Measurements from ENCODE around the gene KIAA2012.
A peak's percentile ranks its signal among the peaks of the same experiment; 100 is the strongest.

Gene KIAA2012

DNA sequence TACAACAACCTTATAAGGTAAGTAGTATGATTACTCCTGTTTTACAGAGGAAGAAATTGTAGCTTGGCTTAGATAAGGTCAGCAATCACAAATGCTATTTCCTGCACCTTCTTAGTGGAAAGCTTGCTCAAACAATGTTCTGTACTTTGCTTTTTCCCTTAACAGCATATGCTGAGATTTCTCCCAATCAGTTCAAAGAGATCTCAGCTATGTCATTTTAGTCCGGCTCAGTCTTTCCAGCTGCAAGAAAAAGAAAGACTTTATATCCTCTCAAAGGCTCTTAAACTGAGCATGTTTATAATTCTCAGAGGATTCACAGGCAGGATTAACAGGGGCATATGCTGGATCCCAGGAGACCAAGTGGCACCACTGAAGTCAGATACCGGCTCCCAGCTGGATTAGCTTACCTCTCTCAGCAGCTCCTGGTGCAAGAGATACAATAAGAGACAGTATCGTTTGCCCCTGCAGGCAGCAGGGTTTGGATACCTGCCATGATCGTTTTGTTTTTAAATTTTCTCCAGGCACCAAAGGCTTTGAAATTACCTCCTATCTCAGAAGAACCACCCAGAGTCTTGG, 29.5 kb downstream of the KIAA2012 start:
- DNase-seq (ENCODE audit: extremely low spot score), result no peak
- TF ChIP-seq TARDBP (IDR thresholded peaks at IDR 0.05) (no peak), ELF4 (IDR thresholded peaks at IDR 0.05) (no peak), SUZ12 (IDR thresholded peaks at IDR 0.05) (no peak), FOXM1 (IDR thresholded peaks at IDR 0.05; ENCODE audit: borderline replicate concordance) (no peak), NFRKB (IDR thresholded peaks at IDR 0.05) (no peak), ARNT (IDR thresholded peaks at IDR 0.05) (no peak), L3MBTL2 (conservative IDR thresholded peaks at IDR 0.05) (no peak), FOXK2 (IDR thresholded peaks at IDR 0.05) (no peak)
- POLR2A ChIA-PET, result no interaction called here
- CTCF ChIA-PET, result interaction anchor here (0.6 to 1.3 kb wide), 5 partner anchors 9 to 242 kb away, joined by 3 read pairs; no protein-coding TSS in a partner anchor

DNA sequence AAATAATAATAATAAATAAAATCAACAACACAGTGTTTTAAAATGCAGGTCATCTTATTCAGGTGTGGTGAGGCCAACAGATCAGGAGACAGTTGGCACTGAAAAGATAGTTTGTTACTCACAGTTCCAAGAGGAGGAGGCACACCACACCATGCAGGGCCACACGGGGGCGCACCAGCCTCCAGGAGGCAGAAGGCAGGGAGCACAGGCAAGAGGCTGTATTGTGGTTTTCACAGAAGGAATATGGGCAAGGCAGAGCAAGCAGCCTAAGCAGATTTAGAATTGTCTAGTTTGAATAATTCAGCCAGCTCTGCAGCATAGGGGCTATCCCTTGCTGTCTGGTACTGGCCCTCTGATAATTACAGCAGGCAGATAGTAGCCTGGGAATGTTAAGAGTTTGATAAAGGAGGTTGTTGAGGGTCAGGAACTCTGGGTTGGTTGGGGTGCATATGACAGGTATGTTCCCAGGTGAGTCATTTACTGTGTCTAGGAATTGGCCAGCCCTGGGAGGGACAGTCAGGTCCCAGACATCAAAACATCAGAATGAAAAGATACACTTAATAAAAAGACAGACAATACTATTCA, 31.3 kb downstream of the KIAA2012 start:
- TF ChIP-seq LEF1 (IDR thresholded peaks at IDR 0.05; ENCODE audit: borderline replicate concordance), result no peak
- no peak for TF ChIP-seq ARNT (IDR thresholded peaks at IDR 0.05)
- TF ChIP-seq NFRKB (IDR thresholded peaks at IDR 0.05), result no peak
- peak; percentile 72 for DNase-seq (ENCODE audit: extremely low spot score)
- ChIA-PET CTCF (interaction anchor here (0.6 to 1.0 kb wide), 5 partner anchors 14 to 66 kb away, joined by 3 to 4 read pairs (median 3); no protein-coding TSS in a partner anchor), POLR2A (no interaction called here)

DNA sequence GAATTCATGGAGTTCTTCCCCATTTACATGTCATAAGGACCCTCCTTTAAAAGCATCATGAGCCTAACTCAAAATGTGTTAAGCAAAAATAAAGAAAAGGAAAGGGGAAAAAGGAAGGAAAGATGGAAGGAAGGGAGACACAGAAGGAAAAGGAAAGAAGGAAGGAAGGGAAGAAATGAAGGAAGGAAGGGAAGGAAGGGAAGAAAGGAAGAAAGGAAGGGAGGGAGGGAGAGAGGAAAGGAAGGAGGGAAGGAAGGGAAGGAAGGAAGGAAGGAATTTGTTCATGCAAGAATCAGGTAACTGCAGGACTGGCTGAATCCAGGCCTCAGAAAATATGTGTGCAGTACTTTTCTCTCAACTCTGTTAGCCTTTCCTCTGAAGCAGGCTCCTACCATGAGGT, 32.0 kb downstream of the KIAA2012 start:
- TF ChIP-seq SP1 (IDR thresholded peaks at IDR 0.05) (no peak), TARDBP (IDR thresholded peaks at IDR 0.05) (no peak), FOXK2 (IDR thresholded peaks at IDR 0.05) (no peak), NFRKB (IDR thresholded peaks at IDR 0.05) (no peak), FOXA1 (IDR thresholded peaks at IDR 0.05) (no peak), FOXM1 (IDR thresholded peaks at IDR 0.05; ENCODE audit: borderline replicate concordance) (no peak), SUZ12 (IDR thresholded peaks at IDR 0.05) (no peak), CTBP1 (IDR thresholded peaks at IDR 0.05; ENCODE audit: borderline replicate concordance) (no peak), L3MBTL2 (conservative IDR thresholded peaks at IDR 0.05) (no peak), ARNT (IDR thresholded peaks at IDR 0.05) (no peak), ZNF384 (IDR thresholded peaks at IDR 0.05) (no peak)
- TF ChIP-seq, protein P1, sequence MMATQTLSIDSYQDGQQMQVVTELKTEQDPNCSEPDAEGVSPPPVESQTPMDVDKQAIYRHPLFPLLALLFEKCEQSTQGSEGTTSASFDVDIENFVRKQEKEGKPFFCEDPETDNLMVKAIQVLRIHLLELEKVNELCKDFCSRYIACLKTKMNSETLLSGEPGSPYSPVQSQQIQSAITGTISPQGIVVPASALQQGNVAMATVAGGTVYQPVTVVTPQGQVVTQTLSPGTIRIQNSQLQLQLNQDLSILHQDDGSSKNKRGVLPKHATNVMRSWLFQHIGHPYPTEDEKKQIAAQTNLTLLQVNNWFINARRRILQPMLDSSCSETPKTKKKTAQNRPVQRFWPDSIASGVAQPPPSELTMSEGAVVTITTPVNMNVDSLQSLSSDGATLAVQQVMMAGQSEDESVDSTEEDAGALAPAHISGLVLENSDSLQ (IDR thresholded peaks at IDR 0.05), result no peak
- POLR2A ChIA-PET, result no interaction called here
- no peak for DNase-seq (ENCODE audit: extremely low spot score)
- CTCF ChIA-PET, result interaction anchor here (0.8 kb wide), 1 partner anchor 44 kb away, joined by 3 read pairs; no protein-coding TSS in a partner anchor

DNA sequence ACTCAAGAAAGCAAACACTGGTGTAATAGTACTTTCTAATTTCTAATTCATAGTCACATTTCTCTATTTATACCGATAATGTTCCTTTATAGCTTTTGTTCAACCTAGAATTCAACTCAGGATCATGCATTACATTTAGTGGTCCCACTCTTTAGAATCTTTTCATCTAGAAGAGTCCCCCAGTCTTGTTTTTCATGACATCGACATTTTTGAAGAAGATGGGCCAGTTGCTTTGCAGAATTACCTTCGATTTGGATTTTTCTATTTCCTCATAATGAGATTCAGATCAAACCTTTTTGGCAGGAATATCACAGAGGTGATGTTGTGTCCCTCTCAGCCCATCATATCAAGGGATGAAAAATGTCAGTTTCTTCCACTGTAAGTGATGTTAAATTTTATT, 35.3 kb downstream of the KIAA2012 start:
- ChIA-PET POLR2A (no interaction called here), CTCF (no interaction called here)
- TF ChIP-seq NFRKB (IDR thresholded peaks at IDR 0.05), result no peak
- TF ChIP-seq ARNT (IDR thresholded peaks at IDR 0.05), result no peak
- TF ChIP-seq SP1 (IDR thresholded peaks at IDR 0.05), result no peak
- TF ChIP-seq TARDBP (IDR thresholded peaks at IDR 0.05), result no peak
- no peak for TF ChIP-seq FOXK2 (IDR thresholded peaks at IDR 0.05)
- TF ChIP-seq HDGF (IDR thresholded peaks at IDR 0.05; ENCODE audit: borderline replicate concordance), result no peak
- no peak for TF ChIP-seq SUZ12 (IDR thresholded peaks at IDR 0.05)
- no peak for TF ChIP-seq FOXM1 (IDR thresholded peaks at IDR 0.05; ENCODE audit: borderline replicate concordance)
- no peak for TF ChIP-seq L3MBTL2 (conservative IDR thresholded peaks at IDR 0.05)
- no peak for TF ChIP-seq BHLHE40 (IDR thresholded peaks at IDR 0.05; ENCODE audit: borderline replicate concordance)
- TF ChIP-seq, protein P1 (IDR thresholded peaks at IDR 0.05), result no peak
- no peak for TF ChIP-seq FOXA1 (IDR thresholded peaks at IDR 0.05)
- TF ChIP-seq CTBP1 (IDR thresholded peaks at IDR 0.05; ENCODE audit: borderline replicate concordance), result no peak
- no peak for TF ChIP-seq LEF1 (IDR thresholded peaks at IDR 0.05; ENCODE audit: borderline replicate concordance)
- no peak for TF ChIP-seq ELF4 (IDR thresholded peaks at IDR 0.05)
- no peak for DNase-seq (ENCODE audit: extremely low spot score)

DNA sequence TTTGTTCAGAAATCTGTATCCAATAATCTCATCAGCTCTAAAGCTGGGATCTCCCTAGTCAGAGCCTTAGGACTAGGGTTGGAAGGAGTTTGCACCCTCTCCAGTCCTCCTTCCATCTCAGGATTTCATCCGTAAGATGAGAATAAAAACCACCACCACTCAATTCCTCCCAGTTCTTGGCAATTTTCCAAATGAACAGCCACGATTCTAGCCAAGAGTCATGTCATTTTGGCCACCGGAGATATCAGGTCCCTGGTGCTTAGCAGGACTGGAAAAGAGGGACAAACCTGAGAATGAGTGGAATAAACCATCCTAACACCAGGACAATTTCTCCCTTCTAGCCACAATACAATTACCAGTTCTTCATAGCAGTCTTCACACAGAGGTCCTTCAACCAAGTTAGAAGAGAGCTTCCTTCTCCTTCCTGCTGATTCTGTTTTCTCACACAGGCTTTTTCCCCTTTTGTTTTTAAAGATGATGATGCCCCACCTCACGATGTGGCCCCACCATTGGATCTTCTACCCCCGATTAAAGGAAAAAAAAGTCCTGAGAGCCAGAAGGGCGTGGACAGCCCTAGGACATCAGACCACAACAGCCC, 36.2 kb downstream of the KIAA2012 start:
- DNase-seq (ENCODE audit: extremely low spot score), result no peak
- CTCF ChIA-PET, result interaction anchor here (0.5 to 1.4 kb wide), 3 partner anchors 13 to 1283 kb away, joined by 3 to 5 read pairs (median 3); no protein-coding TSS in a partner anchor
- POLR2A ChIA-PET, result interaction anchor here (0.8 to 1.7 kb wide), 3 partner anchors 10 to 40 kb away, joined by 3 to 4 read pairs (median 4); no protein-coding TSS in a partner anchor
- no peak for TF ChIP-seq SUZ12 (IDR thresholded peaks at IDR 0.05)
- TF ChIP-seq ZNF384 (IDR thresholded peaks at IDR 0.05), result no peak
- TF ChIP-seq LEF1 (IDR thresholded peaks at IDR 0.05; ENCODE audit: borderline replicate concordance), result no peak
- TF ChIP-seq FOXA1 (IDR thresholded peaks at IDR 0.05), result no peak
- no peak for TF ChIP-seq TARDBP (IDR thresholded peaks at IDR 0.05)
- no peak for TF ChIP-seq BHLHE40 (IDR thresholded peaks at IDR 0.05; ENCODE audit: borderline replicate concordance)
- TF ChIP-seq FOXK2 (IDR thresholded peaks at IDR 0.05), result no peak
- no peak for TF ChIP-seq CTBP1 (IDR thresholded peaks at IDR 0.05; ENCODE audit: borderline replicate concordance)
- TF ChIP-seq ARNT (IDR thresholded peaks at IDR 0.05), result no peak
- no peak for TF ChIP-seq SP1 (IDR thresholded peaks at IDR 0.05)
- TF ChIP-seq, protein P1 (IDR thresholded peaks at IDR 0.05), result no peak
- TF ChIP-seq HDGF (IDR thresholded peaks at IDR 0.05; ENCODE audit: borderline replicate concordance), result no peak
- no peak for TF ChIP-seq L3MBTL2 (conservative IDR thresholded peaks at IDR 0.05)
- TF ChIP-seq ELF4 (IDR thresholded peaks at IDR 0.05), result no peak
- TF ChIP-seq NFRKB (IDR thresholded peaks at IDR 0.05), result no peak
- no peak for TF ChIP-seq FOXM1 (IDR thresholded peaks at IDR 0.05; ENCODE audit: borderline replicate concordance)
